NCI-H1092 treated with DMSO at 0.1 percent for 48 hours (cell line): ENCODE data around the gene KNSTRN.
A peak's percentile ranks its signal among the peaks of the same experiment; 100 is the strongest.

Source experiments
- DNase-seq: peaks from one replicate; lab custom pipeline; 2025; lab: John Stamatoyannopoulos, UW

The KNSTRN gene

GRCh38 chr15:40399370-40399769 lies 16.8 kb downstream of the KNSTRN start:
- DNase-seq = no peak

- peak; percentile 90 for DNase-seq
Observed at GRCh38 chr15:40405501-40406381, 23.2 kb downstream of the KNSTRN start, which contains the start of gene IVD. Gene IVD, plus strand, starts transcription at chr15:40405795. Its CDS starts 33 bp downstream, at chr15:40405828.

GRCh38 chr15:40407330-40407990 lies 24.9 kb downstream of the KNSTRN start:
- no peak for DNase-seq

GRCh38 chr15:40409366-40409765 lies 26.8 kb downstream of the KNSTRN start:
- no peak for DNase-seq

GRCh38 chr15:40410476-40410875 lies 28.0 kb downstream of the KNSTRN start:
- DNase-seq = no peak

- DNase-seq = no peak
Observed at GRCh38 chr15:40412095-40412759, 29.7 kb downstream of the KNSTRN start.

- no peak for DNase-seq
Observed at GRCh38 chr15:40413036-40413435, 30.5 kb downstream of the KNSTRN start.

GRCh38 chr15:40414816-40415215 lies 32.3 kb downstream of the KNSTRN start:
- no peak for DNase-seq

- no peak for DNase-seq
Observed at GRCh38 chr15:40415226-40415625, 32.7 kb downstream of the KNSTRN start.

GRCh38 chr15:40416056-40416455 lies 33.5 kb downstream of the KNSTRN start:
- no peak for DNase-seq

GRCh38 chr15:40418126-40418525 lies 35.6 kb downstream of the KNSTRN start:
- no peak for DNase-seq

- DNase-seq = no peak
Observed at GRCh38 chr15:40420071-40420713, 37.7 kb downstream of the KNSTRN start.

GRCh38 chr15:40420793-40421192 lies 38.3 kb downstream of the KNSTRN start:
- no peak for DNase-seq

GRCh38 chr15:40421246-40422157 lies 39.0 kb downstream of the KNSTRN start:
- peak; percentile 26 for DNase-seq

GRCh38 chr15:40424483-40425115 lies 42.1 kb downstream of the KNSTRN start:
- DNase-seq = no peak

GRCh38 chr15:40425681-40426080 lies 43.2 kb downstream of the KNSTRN start:
- no peak for DNase-seq

- DNase-seq = no peak
Observed at GRCh38 chr15:40427188-40427587, 44.7 kb downstream of the KNSTRN start.

GRCh38 chr15:40428185-40428584 lies 45.7 kb downstream of the KNSTRN start:
- DNase-seq = no peak

GRCh38 chr15:40429068-40429710 lies 46.7 kb downstream of the KNSTRN start:
- no peak for DNase-seq

GRCh38 chr15:40430271-40430805 lies 47.8 kb downstream of the KNSTRN start:
- no peak for DNase-seq
